A549 (cell line): ENCODE results near the gene RSBN1. TPM values are rescaled to one million over a fixed set of nuclear protein-coding genes. Genes with fewer than 3 reads are reported as not detected.

Source experiments
- ATAC-seq, 2 experiments: fragments of 200-7000 bp in 1 of 2; fragments of >200 bp in 1 of 2; cut with Nextera tagmentation in 1 of 2; cut with Tn5 transposase in 1 of 2; 3 replicates each; pipeline versions ENCODE4 v1.8.0 to v1.9.1; 2018 to 2020; ENCODE audit warnings: mild to moderate bottlenecking in 1 of 2, moderate library complexity in 1 of 2
- CTCF ChIA-PET: fragments of 300-600 bp; sonication (Branson Sonifier 250); formaldehyde crosslinking; extraction: SDS; loops from one replicate; lab custom pipeline; 2021; ENCODE audit warnings: antibody characterized with exemption, inconsistent platforms; lab: Yijun Ruan, JAX
- POLR2A ChIA-PET: fragments of 350-600 bp; formaldehyde crosslinking; extraction: SDS; loops from one replicate; lab custom pipeline; 2021; ENCODE audit warnings: antibody characterized with exemption, inconsistent platforms; lab: Yijun Ruan, JAX
- DNase-seq, 2 experiments: peaks; one replicate each; pipeline versions ENCODE4 v3.0.0 to v3.0.0-alpha.2; 2011 to 2016; ENCODE audit warnings: low read depth in 1 of 2, low spot score in 1 of 2
- FAIRE-seq: peaks from 2 replicates; lab custom pipeline; 2011; peaks lifted over from hg19 to GRCh38; lab: Jason Lieb, UNC
- H3K27ac ChIP-seq, 2 experiments: fragments of >200 bp; sonication (Bioruptor Twin); formaldehyde crosslinking; 3 replicates each; pipeline ENCODE4 v1.5.1; 2016 to 2017
- H3K4me1 ChIP-seq: fragments of >200 bp; sonication (Bioruptor Twin); formaldehyde crosslinking; 3 replicates; pipeline ENCODE4 v1.6.1; 2016
- H3K4me2 ChIP-seq: fragments of >200 bp; sonication (Bioruptor Twin); formaldehyde crosslinking; 3 replicates; pipeline ENCODE4 v1.6.1; 2016
- H3K4me3 ChIP-seq: fragments of >200 bp; sonication (Bioruptor Twin); formaldehyde crosslinking; 3 replicates; pipeline ENCODE4 v1.5.1; 2016
- H3K9me3 ChIP-seq: fragments of >200 bp; sonication (Bioruptor Twin); formaldehyde crosslinking; 3 replicates; pipeline ENCODE4 v1.6.1; 2016
- BCL3 ChIP-seq: fragments of >200 bp; sonication (Bioruptor Twin); formaldehyde crosslinking; IDR thresholded peaks from 3 replicates; pipeline ENCODE4 v1.6.1; 2016
- CBX2 ChIP-seq: fragments of 200-600 bp; sonication (generic); IDR thresholded peaks from 2 replicates; pipeline ENCODE4 v1.6.1; 2016; ENCODE audit warnings: low read depth, mild to moderate bottlenecking, borderline replicate concordance
- CBX8 ChIP-seq: fragments of 200-600 bp; sonication (generic); IDR thresholded peaks from 2 replicates; pipeline ENCODE4 v1.6.1; 2016
- EHF ChIP-seq: fragments of 250-450 bp; sonication (Bioruptor Pico); IDR thresholded peaks from 2 replicates; pipeline ENCODE4 v1.5.0; 2020; ENCODE audit warnings: mild to moderate bottlenecking
- FOSB ChIP-seq: fragments of 250-450 bp; sonication (Bioruptor Pico); IDR thresholded peaks from 2 replicates; pipeline ENCODE4 v1.5.0; 2020; ENCODE audit warnings: mild to moderate bottlenecking, moderate library complexity
- FOSL2 ChIP-seq, 2 experiments: fragments of 450-650 bp in 1 of 2; fragments of >200 bp in 1 of 2; sonication (Bioruptor Twin) in 1 of 2; formaldehyde crosslinking; IDR thresholded peaks; 2 replicates each; pipeline versions ENCODE4 v1.5.0 to v1.6.1; 2016 to 2020; ENCODE audit warnings: mild to moderate bottlenecking in 1 of 2, moderate library complexity in 1 of 2
- HMGXB4 ChIP-seq: fragments of 250-450 bp; sonication (Bioruptor Pico); IDR thresholded peaks from 2 replicates; pipeline ENCODE4 v1.5.0; 2021; ENCODE audit warnings: mild to moderate bottlenecking, moderate library complexity, borderline replicate concordance
- HOXA7 ChIP-seq: fragments of 250-450 bp; sonication (Bioruptor Pico); IDR thresholded peaks from 2 replicates; pipeline ENCODE4 v1.5.0; 2020; ENCODE audit warnings: mild to moderate bottlenecking, moderate library complexity
- HOXB5 ChIP-seq: fragments of 250-450 bp; sonication (Bioruptor Pico); IDR thresholded peaks from 2 replicates; pipeline ENCODE4 v1.5.0; 2020; ENCODE audit warnings: mild to moderate bottlenecking, moderate library complexity
- KDM5A ChIP-seq: fragments of 200-600 bp; sonication (generic); IDR thresholded peaks from 2 replicates; pipeline ENCODE4 v1.6.1; 2016; ENCODE audit warnings: antibody characterized with exemption, mild to moderate bottlenecking
- MAFK ChIP-seq: fragments of 450-650 bp; IDR thresholded peaks from 2 replicates; pipeline ENCODE4 v1.6.1; 2014; ENCODE audit not compliant: partially characterized antibody
- MAX ChIP-seq: IDR thresholded peaks from 2 replicates; pipeline ENCODE4 v1.6.1; 2012
- MAZ ChIP-seq: fragments of 150-350 bp; IDR thresholded peaks from 2 replicates; pipeline ENCODE4 v1.6.1; 2014; ENCODE audit warnings: antibody characterized with exemption, low read depth, low read length, borderline replicate concordance
- MYC ChIP-seq: IDR thresholded peaks from 2 replicates; pipeline ENCODE4 v1.6.1; 2012; ENCODE audit warnings: mild to moderate bottlenecking, inconsistent platforms, low read length, improper control_type of control experiment, borderline replicate concordance
- NFE2L2 ChIP-seq: fragments of 150-350 bp; conservative IDR thresholded peaks from 2 replicates; pipeline ENCODE4 v1.6.1; 2014; ENCODE audit warnings: low read length
- POLR2A ChIP-seq: IDR thresholded peaks from 2 replicates; pipeline ENCODE4 v1.6.1; 2012; ENCODE audit warnings: mild to moderate bottlenecking, low read length
- POLR2AphosphoS2 ChIP-seq: conservative IDR thresholded peaks from 2 replicates; pipeline ENCODE4 v1.6.1; 2012; ENCODE audit warnings: low read length, improper control_type of control experiment, inconsistent platforms
- RAD21 ChIP-seq, 2 experiments: fragments of >200 bp in 1 of 2; sonication (Bioruptor Twin) in 1 of 2; formaldehyde crosslinking in 1 of 2; IDR thresholded peaks in 1 of 2; conservative IDR thresholded peaks in 1 of 2; 2 replicates in 1 of 2; 3 replicates in 1 of 2; pipeline ENCODE4 v1.6.1; 2012 to 2018; ENCODE audit warnings: inconsistent platforms in 1 of 2
- RCOR1 ChIP-seq: fragments of 150-350 bp; IDR thresholded peaks from 2 replicates; pipeline ENCODE4 v1.6.1; 2014; ENCODE audit warnings: antibody characterized with exemption, low read length, low read depth
- SREBF2 ChIP-seq: fragments of 450-650 bp; IDR thresholded peaks from 2 replicates; pipeline ENCODE4 v1.6.1; 2014; ENCODE audit warnings: mild to moderate bottlenecking, moderate library complexity
- TFCP2L1 ChIP-seq: fragments of 250-450 bp; sonication (Bioruptor Pico); IDR thresholded peaks from 2 replicates; pipeline ENCODE4 v1.5.0; 2021; ENCODE audit warnings: mild to moderate bottlenecking
- TP53 ChIP-seq: fragments of 250-450 bp; sonication (Bioruptor Pico); IDR thresholded peaks from 2 replicates; pipeline ENCODE4 v1.5.0; 2021; ENCODE audit warnings: mild to moderate bottlenecking, moderate library complexity
- ZC3H11A ChIP-seq: fragments of 450-650 bp; IDR thresholded peaks from 2 replicates; pipeline ENCODE4 v1.6.1; 2014; ENCODE audit warnings: antibody characterized with exemption, mild to moderate bottlenecking
- ZFP36 ChIP-seq: fragments of 450-650 bp; IDR thresholded peaks from 2 replicates; pipeline ENCODE4 v1.6.1; 2014; ENCODE audit warnings: borderline replicate concordance; ENCODE audit not compliant: partially characterized antibody
- WGBS: methylation state at CpG from one replicate; pipeline ENCODE4 v1.1.6; 2017; ENCODE audit errors: missing lambda C conversion rate; 5-methylcytosine and 5-hydroxymethylcytosine counted together
- polyA plus RNA-seq, 4 experiments: library from polyadenylated mRNA; depleted of rRNA in 3 of 4; stranded (reverse); fragments of >200 nt; fragmentation: RNase III in 1 of 4; extraction: RNeasy Plus Mini Kit Qiagen cat#74134 plus additional on column Dnase treatment in 1 of 4; gene quantifications; 2 replicates in 3 of 4; 3 replicates in 1 of 4; pipeline ENCODE4 v1.2.3, GENCODE V29; 2011 to 2017

RSBN1 gene
- polyA plus RNA-seq, 2 of the 4 experiments (the other 2 are of a cell fraction) = 3.0 to 9.7 TPM

- no peak for ATAC-seq
These were observed 64.9 kb downstream of the RSBN1 start for GRCh38 chr1:113747376-113747775.

GRCh38 chr1:113745425-113745824 is 66.9 kb downstream of the RSBN1 start:
- FAIRE-seq = no peak
- Histone ChIP-seq H3K4me2 (no peak overlapping the region), H3K27ac (no peak overlapping the region), H3K9me3 (no peaks in the 10 kb centered on the region)
- POLR2A ChIA-PET = no interaction called here
- WGBS = 82% methylated on average over 3 of the region's 3 CpGs
- no peak for TF ChIP-seq CBX8
- no peak for TF ChIP-seq HMGXB4 (CRISPR knock-in tag)
- no peak for TF ChIP-seq MAZ
- TF ChIP-seq MYC = no peak
- TF ChIP-seq FOSL2 (IDR thresholded peaks at IDR 0.05) = no peak
- TF ChIP-seq FOSL2 (CRISPR knock-in tag; IDR thresholded peaks at IDR 0.05) = no peak
- TF ChIP-seq TFCP2L1 (CRISPR knock-in tag) = no peak
- TF ChIP-seq HOXB5 (CRISPR knock-in tag) = no peak
- no peak for TF ChIP-seq CBX2
- no peak for TF ChIP-seq BCL3
- TF ChIP-seq MAFK = no peak
- TF ChIP-seq NFE2L2 = no peak
- TF ChIP-seq, all 56 proteins: peak for 0
- CTCF ChIA-PET = no interaction called here
- ATAC-seq (no peak), DNase-seq (no peak)
- Histone ChIP-seq H3K4me1 (no peaks in the 10 kb centered on the region), H3K4me3 (no peak overlapping the region)

More at GRCh38 chr1:113747376-113747775, 64.9 kb downstream of the RSBN1 start:
- H3K4me2 ChIP-seq = no peak overlapping the region
- no peak overlapping the region for H3K4me3 ChIP-seq
- H3K9me3 ChIP-seq = no peaks in the 10 kb centered on the region
- TF ChIP-seq POLR2A (no peak), KDM5A (no peak), MAX (no peak), FOSB (CRISPR knock-in tag) (no peak)
- ChIA-PET CTCF (interaction anchor here (0.6 kb wide), 1 partner anchor 9 kb away, joined by 3 read pairs; no protein-coding TSS in a partner anchor), POLR2A (no interaction called here)
- FAIRE-seq (no peak), DNase-seq (no peak)
- no peak overlapping the region for H3K27ac ChIP-seq
- WGBS = 82% methylated on average over 1 of the region's 1 CpG
- no peaks in the 10 kb centered on the region for H3K4me1 ChIP-seq

- Histone ChIP-seq H3K27ac (no peak overlapping the region), H3K4me3 (no peak overlapping the region), H3K4me2 (no peak overlapping the region), H3K4me1 (no peaks in the 10 kb centered on the region), H3K9me3 (no peaks in the 10 kb centered on the region)
- TF ChIP-seq EHF (CRISPR knock-in tag) (no peak), RAD21 (conservative IDR thresholded peaks at IDR 0.05 in 1 of 2, IDR thresholded peaks at IDR 0.05 in 1 of 2) (no peak), MAZ (no peak), ZC3H11A (no peak), ZFP36 (no peak), POLR2AphosphoS2 (no peak), TP53 (CRISPR knock-in tag) (no peak), RCOR1 (no peak), SREBF2 (no peak), CBX8 (no peak), HOXA7 (CRISPR knock-in tag) (no peak), BCL3 (no peak)
- FAIRE-seq (no peak), ATAC-seq (no peak), DNase-seq (no peak)
- ChIA-PET POLR2A (no interaction called here), CTCF (no interaction called here)
- WGBS = 100% methylated on average over 1 of the region's 1 CpG
These were observed 68.2 kb downstream of the RSBN1 start for GRCh38 chr1:113744114-113744513.
